HT1080 (cell line): ENCODE data around the gene FGFBP3. TPM values are rescaled to one million over a fixed set of nuclear protein-coding genes. Genes with fewer than 3 reads are reported as not detected.
A peak's percentile ranks its signal among the peaks of the same experiment; 100 is the strongest.

Experiments
- DNase-seq: peaks from one replicate; pipeline ENCODE4 v3.0.0-alpha.2; 2015; ENCODE audit warnings: low read depth
- small RNA-seq: library from RNA; depleted of rRNA; stranded (forward); fragments of <200 nt; gene quantifications from one replicate; pipeline ENCODE3, GENCODE V24; 2014
- total RNA-seq: library from RNA; depleted of rRNA; stranded (reverse); fragments of >200 nt; shearing (Covaris generic); gene quantifications from 2 replicates; pipeline ENCODE4 v1.2.3, GENCODE V29; 2014; rRNA removed

FGFBP3 gene
- total RNA-seq, 1 experiment from 2014 or later: 2.9 TPM

DNA sequence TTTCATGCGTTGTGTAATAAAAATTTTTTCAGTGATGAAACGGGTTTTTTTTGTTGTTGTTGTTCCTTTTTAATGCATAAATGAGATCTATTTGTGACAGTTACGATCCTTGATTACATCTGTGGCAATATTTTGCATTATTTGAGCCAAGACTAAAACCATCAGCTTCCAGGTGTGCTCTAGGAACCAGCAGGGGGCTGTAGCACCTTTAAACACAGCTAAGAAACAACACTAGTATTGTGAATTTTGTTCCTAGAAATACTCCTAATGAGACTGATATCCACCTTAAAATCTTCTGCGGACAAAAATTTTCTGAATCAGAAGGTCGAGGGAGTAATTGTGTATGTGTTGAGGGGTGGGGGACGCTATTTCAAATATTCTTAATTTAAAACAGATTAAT lies 52.6 kb downstream of the FGFBP3 start:
- peak; percentile 11 for DNase-seq

Small RNAs within 50 kb of the gene (small RNA-seq; reads per million reads assigned to genes)
- not detected for gene AL359198.2

Other genes with a start within 250 kb of the FGFBP3 start
- gene TNKS2, start 111.1 kb downstream of the FGFBP3 start, total RNA-seq: 17.2 and 27.0 TPM in 2 replicates
- gene BTAF1, start 14.3 kb upstream of the FGFBP3 start, total RNA-seq: 17.8 and 18.0 TPM in 2 replicates